ENCODE data around the gene RPS3A.

- TF ChIP-seq ZNF724P (CRISPR knock-in tag; IDR thresholded peaks at IDR 0.05; ENCODE audit: borderline replicate concordance), result no peak
- no peak for TF ChIP-seq RXRB (CRISPR knock-in tag; IDR thresholded peaks at IDR 0.05; ENCODE audit: borderline replicate concordance)
- TF ChIP-seq, protein P1, sequence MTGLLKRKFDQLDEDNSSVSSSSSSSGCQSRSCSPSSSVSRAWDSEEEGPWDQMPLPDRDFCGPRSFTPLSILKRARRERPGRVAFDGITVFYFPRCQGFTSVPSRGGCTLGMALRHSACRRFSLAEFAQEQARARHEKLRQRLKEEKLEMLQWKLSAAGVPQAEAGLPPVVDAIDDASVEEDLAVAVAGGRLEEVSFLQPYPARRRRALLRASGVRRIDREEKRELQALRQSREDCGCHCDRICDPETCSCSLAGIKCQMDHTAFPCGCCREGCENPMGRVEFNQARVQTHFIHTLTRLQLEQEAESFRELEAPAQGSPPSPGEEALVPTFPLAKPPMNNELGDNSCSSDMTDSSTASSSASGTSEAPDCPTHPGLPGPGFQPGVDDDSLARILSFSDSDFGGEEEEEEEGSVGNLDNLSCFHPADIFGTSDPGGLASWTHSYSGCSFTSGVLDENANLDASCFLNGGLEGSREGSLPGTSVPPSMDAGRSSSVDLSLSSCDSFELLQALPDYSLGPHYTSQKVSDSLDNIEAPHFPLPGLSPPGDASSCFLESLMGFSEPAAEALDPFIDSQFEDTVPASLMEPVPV (CRISPR knock-in tag; IDR thresholded peaks at IDR 0.05), result no peak
- no peak for TF ChIP-seq AHR (CRISPR knock-in tag; IDR thresholded peaks at IDR 0.05)
- no peak for TF ChIP-seq POLR2A (IDR thresholded peaks at IDR 0.05; ENCODE audit: insufficient read depth in 1 of 2, low read depth in 2 of 2, low read length in 2 of 2)
- no peak for TF ChIP-seq WIZ (CRISPR knock-in tag; IDR thresholded peaks at IDR 0.05)
- TF ChIP-seq FOXA1 (IDR thresholded peaks at IDR 0.05), result no peak
- TF ChIP-seq FOXA1 (CRISPR knock-in tag; IDR thresholded peaks at IDR 0.05), result no peak
These were observed 51.6 kb downstream of the RPS3A start for GRCh38 chr4:151150821-151151580.
